Measurements from ENCODE around the gene PC.

DNA sequence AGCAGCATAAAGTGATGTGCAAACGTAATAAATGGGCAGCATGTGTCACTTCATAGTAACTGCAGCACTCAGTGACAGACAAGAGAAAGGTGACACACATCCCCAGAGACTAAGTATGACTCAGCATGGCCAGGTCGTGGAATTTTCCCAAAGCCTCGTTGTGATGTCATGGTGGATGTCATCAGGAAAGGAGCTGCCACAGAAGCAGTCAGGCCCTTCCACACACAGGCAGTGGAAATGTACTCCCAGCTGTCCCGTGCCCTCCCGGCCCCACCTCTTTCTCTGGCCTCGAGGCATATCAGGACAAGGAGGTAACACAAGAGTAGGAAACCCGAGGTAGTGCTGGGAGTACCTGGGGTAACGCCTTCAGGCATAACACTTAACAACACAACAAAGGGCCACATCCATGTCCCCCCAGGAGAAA lies 8.1 kb downstream of the PC start:
- TF ChIP-seq POLR2AphosphoS5 (IDR thresholded peaks at IDR 0.05) (no peak), POLR2A (IDR thresholded peaks at IDR 0.05) (no peak)
- TF ChIP-seq, protein P1, sequence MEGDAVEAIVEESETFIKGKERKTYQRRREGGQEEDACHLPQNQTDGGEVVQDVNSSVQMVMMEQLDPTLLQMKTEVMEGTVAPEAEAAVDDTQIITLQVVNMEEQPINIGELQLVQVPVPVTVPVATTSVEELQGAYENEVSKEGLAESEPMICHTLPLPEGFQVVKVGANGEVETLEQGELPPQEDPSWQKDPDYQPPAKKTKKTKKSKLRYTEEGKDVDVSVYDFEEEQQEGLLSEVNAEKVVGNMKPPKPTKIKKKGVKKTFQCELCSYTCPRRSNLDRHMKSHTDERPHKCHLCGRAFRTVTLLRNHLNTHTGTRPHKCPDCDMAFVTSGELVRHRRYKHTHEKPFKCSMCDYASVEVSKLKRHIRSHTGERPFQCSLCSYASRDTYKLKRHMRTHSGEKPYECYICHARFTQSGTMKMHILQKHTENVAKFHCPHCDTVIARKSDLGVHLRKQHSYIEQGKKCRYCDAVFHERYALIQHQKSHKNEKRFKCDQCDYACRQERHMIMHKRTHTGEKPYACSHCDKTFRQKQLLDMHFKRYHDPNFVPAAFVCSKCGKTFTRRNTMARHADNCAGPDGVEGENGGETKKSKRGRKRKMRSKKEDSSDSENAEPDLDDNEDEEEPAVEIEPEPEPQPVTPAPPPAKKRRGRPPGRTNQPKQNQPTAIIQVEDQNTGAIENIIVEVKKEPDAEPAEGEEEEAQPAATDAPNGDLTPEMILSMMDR (IDR thresholded peaks at IDR 0.05 in 8 of 11, conservative IDR thresholded peaks at IDR 0.05 in 3 of 11): no peak
